Mesendoderm (in vitro differentiated cells): ENCODE results near the gene KCNH3.

Source experiments
- DNase-seq: peaks from one replicate; pipeline ENCODE4 v3.0.0; 2013
- H2AK5ac ChIP-seq: 2 replicates; pipeline ENCODE4 v1.6.1; 2013; ENCODE audit warnings: low read length, inconsistent platforms
- H2BK120ac ChIP-seq: 2 replicates; pipeline ENCODE4 v1.6.1; 2013; ENCODE audit warnings: low read depth, mild to moderate bottlenecking, low read length, moderate library complexity, mixed read lengths
- H2BK15ac ChIP-seq: replicated peaks from 2 replicates; pipeline ENCODE4 v1.6.1; 2013; ENCODE audit warnings: low read depth, mild to moderate bottlenecking, moderate library complexity
- H2BK5ac ChIP-seq: 2 replicates; pipeline ENCODE4 v1.6.1; 2013; ENCODE audit warnings: low read length, inconsistent platforms
- H3K18ac ChIP-seq: 2 replicates; pipeline ENCODE4 v1.6.1; 2013; ENCODE audit warnings: mild to moderate bottlenecking, low read length, mixed read lengths
- H3K23ac ChIP-seq: one replicate; pipeline ENCODE4 v1.6.1; 2013; ENCODE audit warnings: low read length
- H3K27ac ChIP-seq: 2 replicates; pipeline ENCODE4 v1.5.1; 2013; ENCODE audit warnings: low read depth, mild to moderate bottlenecking, inconsistent platforms, low read length, moderate library complexity
- H3K27me3 ChIP-seq: 2 replicates; pipeline ENCODE4 v1.6.1; 2013; ENCODE audit warnings: low read length, control low read depth, mild to moderate bottlenecking, inconsistent platforms; ENCODE audit not compliant: insufficient read depth, poor library complexity
- H3K36me3 ChIP-seq: 2 replicates; pipeline ENCODE4 v1.6.1; 2013; ENCODE audit warnings: low read length, inconsistent platforms; ENCODE audit not compliant: control insufficient read depth, insufficient read depth
- H3K4ac ChIP-seq: one replicate; pipeline ENCODE4 v1.6.1; 2013; ENCODE audit warnings: low read depth, mild to moderate bottlenecking, low read length, moderate library complexity
- H3K4me1 ChIP-seq: 2 replicates; pipeline ENCODE4 v1.6.1; 2013; ENCODE audit warnings: low read depth, low read length, inconsistent platforms; ENCODE audit not compliant: control insufficient read depth
- H3K4me2 ChIP-seq: 2 replicates; pipeline ENCODE4 v1.6.1; 2013; ENCODE audit warnings: low read length
- H3K4me3 ChIP-seq: 2 replicates; pipeline ENCODE4 v1.5.1; 2013; ENCODE audit warnings: mild to moderate bottlenecking, low read length
- H3K56ac ChIP-seq: one replicate; pipeline ENCODE4 v1.6.1; 2013; ENCODE audit warnings: low read length
- H3K79me1 ChIP-seq: 2 replicates; pipeline ENCODE4 v1.6.1; 2013; ENCODE audit warnings: low read length, inconsistent platforms
- H3K79me2 ChIP-seq: 2 replicates; pipeline ENCODE4 v1.6.1; 2013; ENCODE audit warnings: mild to moderate bottlenecking, low read length; ENCODE audit not compliant: control insufficient read depth, insufficient read depth
- H3K9ac ChIP-seq: 2 replicates; pipeline ENCODE4 v1.6.1; 2013; ENCODE audit warnings: low read length, inconsistent platforms
- H4K5ac ChIP-seq: one replicate; pipeline ENCODE4 v1.6.1; 2013; ENCODE audit warnings: low read length
- H4K8ac ChIP-seq: one replicate; pipeline ENCODE4 v1.6.1; 2013; ENCODE audit warnings: low read depth, mild to moderate bottlenecking, control low read depth, low read length, moderate library complexity
- WGBS: extraction: QIAGEN DNeasy Blood & Tissue Kit; methylation state at CpG from one replicate; pipeline ENCODE4 v1.1.7; 2013; ENCODE audit warnings: low lambda C conversion rate, missing lambda C conversion rate; ENCODE audit not compliant: insufficient coverage; ENCODE audit errors: extremely low coverage; 5-methylcytosine and 5-hydroxymethylcytosine counted together

Gene KCNH3

GRCh38 chr12:49541911-49542505 is 3.2 kb downstream of the KCNH3 start:
- no CpG with 5 or more reads among the region's 7 CpGs for WGBS
- Histone ChIP-seq H3K27ac (no peak overlapping the region), H2AK5ac (no peak overlapping the region), H4K5ac (no peak overlapping the region), H3K4ac (no peak overlapping the region), H3K23ac (no peak overlapping the region), H2BK15ac (no peak overlapping the region), H4K8ac (no peak overlapping the region), H3K36me3 (no peaks in the 10 kb centered on the region), H3K4me3 (no peak overlapping the region), H3K27me3 (peaks cover 38% of the 10 kb centered on the region), H3K79me2 (no peaks in the 10 kb centered on the region), H3K18ac (no peak overlapping the region), H3K9ac (no peak overlapping the region), H3K4me1 (peaks cover 2% of the 10 kb centered on the region), H3K79me1 (no peaks in the 10 kb centered on the region), H3K4me2 (no peak overlapping the region), H2BK120ac (no peak overlapping the region), H2BK5ac (no peak overlapping the region), H3K56ac (no peak overlapping the region)
- no peak for DNase-seq

- H3K79me1 ChIP-seq = no peaks in the 10 kb centered on the region
- no peak overlapping the region for H3K56ac ChIP-seq
- no peak overlapping the region for H4K5ac ChIP-seq
- no peak overlapping the region for H3K4me3 ChIP-seq
- no peaks in the 10 kb centered on the region for H3K36me3 ChIP-seq
- no peak overlapping the region for H2AK5ac ChIP-seq
- DNase-seq = no peak
- H3K9ac ChIP-seq = no peak overlapping the region
- no CpG with 5 or more reads among the region's 15 CpGs for WGBS
- no peak overlapping the region for H3K18ac ChIP-seq
- H2BK120ac ChIP-seq = no peak overlapping the region
- H3K4me1 ChIP-seq = peaks cover 2% of the 10 kb centered on the region
- H3K79me2 ChIP-seq = no peaks in the 10 kb centered on the region
- no peak overlapping the region for H3K23ac ChIP-seq
- H3K4me2 ChIP-seq = no peak overlapping the region
- H3K4ac ChIP-seq = no peak overlapping the region
- H4K8ac ChIP-seq = no peak overlapping the region
- no peak overlapping the region for H2BK15ac ChIP-seq
- peaks cover 33% of the 10 kb centered on the region for H3K27me3 ChIP-seq
- H2BK5ac ChIP-seq = no peak overlapping the region
- no peak overlapping the region for H3K27ac ChIP-seq
These were observed 3.8 kb downstream of the KCNH3 start for GRCh38 chr12:49542592-49543160.

GRCh38 chr12:49543221-49543913 is 4.5 kb downstream of the KCNH3 start:
- Histone ChIP-seq H3K23ac (no peak overlapping the region), H4K5ac (no peak overlapping the region), H3K18ac (no peak overlapping the region), H3K4ac (no peak overlapping the region), H4K8ac (no peak overlapping the region), H3K27ac (no peak overlapping the region), H3K4me3 (no peak overlapping the region), H2BK5ac (no peak overlapping the region), H3K79me2 (no peaks in the 10 kb centered on the region), H3K79me1 (no peaks in the 10 kb centered on the region), H3K27me3 (peaks cover 26% of the 10 kb centered on the region), H3K4me2 (no peak overlapping the region), H3K56ac (no peak overlapping the region), H2AK5ac (no peak overlapping the region), H3K36me3 (no peaks in the 10 kb centered on the region), H2BK15ac (no peak overlapping the region), H2BK120ac (no peak overlapping the region), H3K9ac (no peak overlapping the region), H3K4me1 (no peaks in the 10 kb centered on the region)
- WGBS = no CpG with 5 or more reads among the region's 20 CpGs
- no peak for DNase-seq

GRCh38 chr12:49543914-49544815 is 5.3 kb downstream of the KCNH3 start:
- no peaks in the 10 kb centered on the region for H3K79me1 ChIP-seq
- no peak overlapping the region for H3K23ac ChIP-seq
- no peak overlapping the region for H4K5ac ChIP-seq
- no peaks in the 10 kb centered on the region for H3K36me3 ChIP-seq
- no peak overlapping the region for H3K27ac ChIP-seq
- H2BK5ac ChIP-seq = no peak overlapping the region
- no peak overlapping the region for H3K4ac ChIP-seq
- H3K4me2 ChIP-seq = no peak overlapping the region
- H3K18ac ChIP-seq = no peak overlapping the region
- H3K79me2 ChIP-seq = no peaks in the 10 kb centered on the region
- no peak overlapping the region for H3K4me3 ChIP-seq
- DNase-seq = peak; percentile 41
- no peaks in the 10 kb centered on the region for H3K4me1 ChIP-seq
- no peak overlapping the region for H2AK5ac ChIP-seq
- H2BK15ac ChIP-seq = no peak overlapping the region
- H2BK120ac ChIP-seq = no peak overlapping the region
- no peak overlapping the region for H3K56ac ChIP-seq
- peaks cover 25% of the 10 kb centered on the region for H3K27me3 ChIP-seq
- WGBS = no CpG with 5 or more reads among the region's 39 CpGs
- H4K8ac ChIP-seq = no peak overlapping the region
- no peak overlapping the region for H3K9ac ChIP-seq

GRCh38 chr12:49545815-49546214 is 7.0 kb downstream of the KCNH3 start:
- no peak overlapping the region for H2BK120ac ChIP-seq
- no CpG with 5 or more reads among the region's 4 CpGs for WGBS

More at GRCh38 chr12:49545815-49546214, 7.0 kb downstream of the KCNH3 start:
- Histone ChIP-seq H3K4me1 (peaks cover 2% of the 10 kb centered on the region), H3K4me3 (no peak overlapping the region), H4K5ac (no peak overlapping the region), H4K8ac (no peak overlapping the region), H3K27me3 (peaks cover 11% of the 10 kb centered on the region), H3K4ac (no peak overlapping the region), H3K9ac (no peak overlapping the region), H3K56ac (no peak overlapping the region), H2BK5ac (no peak overlapping the region), H3K79me2 (no peaks in the 10 kb centered on the region), H2BK15ac (no peak overlapping the region), H3K23ac (no peak overlapping the region), H2AK5ac (no peak overlapping the region), H3K79me1 (no peaks in the 10 kb centered on the region), H3K27ac (no peak overlapping the region), H3K18ac (no peak overlapping the region), H3K36me3 (no peaks in the 10 kb centered on the region), H3K4me2 (no peak overlapping the region)
- no peak for DNase-seq
